Measurements from ENCODE around the gene GOLGA6L2. TPM values are rescaled to one million over a fixed set of nuclear protein-coding genes. Genes with fewer than 3 reads are reported as not detected.
"Not testable (repeated sequence)": the region's sequence is repeated elsewhere in the genome, so short reads cannot be mapped to it uniquely, and the experiment has no call there.

GOLGA6L2 gene
- total and polyA plus RNA-seq, 5 experiments from 2014 or later, result not detected

- peaks cover 0 to 15% (median 5%) of the 10 kb centered on the region in 5 donors for H3K27me3 Mint-ChIP-seq
- DNase-seq, result no peak
- no peaks in the 10 kb centered on the region for H3K36me3 Mint-ChIP-seq
- no peak overlapping the region for H3K4me3 Mint-ChIP-seq
- peaks cover 0 to 2% (median 0%) of the 10 kb centered on the region in 4 donors for H3K4me1 Mint-ChIP-seq
- H3K27ac Mint-ChIP-seq, result no peak overlapping the region
- POLR2A ChIA-PET, result no interaction called here
- ATAC-seq, result no peak
- peaks cover 0 to 6% (median 0%) of the 10 kb centered on the region in 9 donors for H3K9me3 Mint-ChIP-seq
These were observed 5.8 kb downstream of the GOLGA6L2 start for GRCh38 chr15:23441204-23441603.

- POLR2A ChIA-PET, result no interaction called here
- ATAC-seq, result no peak
- DNase-seq, result no peak
- Mint-ChIP-seq H3K4me1 (peaks cover 0 to 2% (median 0%) of the 10 kb centered on the region in 4 donors), H3K36me3 (no peaks in the 10 kb centered on the region), H3K4me3 (no peak overlapping the region), H3K27me3 (peaks cover 0 to 15% (median 5%) of the 10 kb centered on the region in 5 donors), H3K9me3 (peaks cover 0 to 6% (median 0%) of the 10 kb centered on the region in 9 donors), H3K27ac (no peak overlapping the region)
These were observed 6.4 kb downstream of the GOLGA6L2 start for GRCh38 chr15:23440596-23440995.

- DNase-seq, result no peak
- H3K36me3 Mint-ChIP-seq, result no peaks in the 10 kb centered on the region
- peaks cover 0 to 6% (median 0%) of the 10 kb centered on the region in 9 donors for H3K9me3 Mint-ChIP-seq
- POLR2A ChIA-PET, result no interaction called here
- no peak overlapping the region for H3K4me3 Mint-ChIP-seq
- peaks cover 0 to 15% (median 5%) of the 10 kb centered on the region in 5 donors for H3K27me3 Mint-ChIP-seq
- peaks cover 0 to 2% (median 0%) of the 10 kb centered on the region in 4 donors for H3K4me1 Mint-ChIP-seq
- ATAC-seq, result no peak
- H3K27ac Mint-ChIP-seq, result no peak overlapping the region
These were observed 7.5 kb downstream of the GOLGA6L2 start for GRCh38 chr15:23439513-23439912.

- Mint-ChIP-seq H3K27me3 (peaks cover 0 to 15% (median 5%) of the 10 kb centered on the region in 5 donors), H3K27ac (no peak overlapping the region), H3K4me1 (peaks cover 0 to 2% (median 0%) of the 10 kb centered on the region in 4 donors), H3K36me3 (no peaks in the 10 kb centered on the region), H3K9me3 (peaks cover 0 to 6% (median 0%) of the 10 kb centered on the region in 9 donors), H3K4me3 (no peak overlapping the region)
- ATAC-seq (no peak), DNase-seq (no peak)
- POLR2A ChIA-PET, result interaction anchor here (0.6 kb wide), 1 partner anchor 22 kb away, joined by 3 read pairs; no protein-coding TSS in a partner anchor
These were observed 8.1 kb downstream of the GOLGA6L2 start for GRCh38 chr15:23438816-23439466.

GRCh38 chr15:23437673-23438072, 9.4 kb downstream of the GOLGA6L2 start:
- ATAC-seq (no peak), DNase-seq (no peak)
- Mint-ChIP-seq H3K27ac (no peak overlapping the region), H3K4me1 (no peaks in the 10 kb centered on the region), H3K36me3 (no peaks in the 10 kb centered on the region), H3K4me3 (no peak overlapping the region), H3K9me3 (peaks cover 0 to 2% (median 0%) of the 10 kb centered on the region in 9 donors), H3K27me3 (peaks cover 0 to 10% (median 4%) of the 10 kb centered on the region in 5 donors)
- POLR2A ChIA-PET, result no interaction called here

GRCh38 chr15:23437146-23437545, 9.9 kb downstream of the GOLGA6L2 start:
- Mint-ChIP-seq H3K4me1 (no peaks in the 10 kb centered on the region), H3K36me3 (no peaks in the 10 kb centered on the region), H3K4me3 (no peak overlapping the region), H3K27ac (no peak overlapping the region), H3K9me3 (peaks cover 0 to 2% (median 0%) of the 10 kb centered on the region in 9 donors), H3K27me3 (peaks cover 0 to 4% (median 0%) of the 10 kb centered on the region in 5 donors)
- POLR2A ChIA-PET, result no interaction called here
- ATAC-seq, result no peak
- no peak for DNase-seq

- DNase-seq, result no peak
- no peaks in the 10 kb centered on the region for H3K27me3 Mint-ChIP-seq
- no peaks in the 10 kb centered on the region for H3K36me3 Mint-ChIP-seq
- H3K4me1 Mint-ChIP-seq, result no peaks in the 10 kb centered on the region
- no peak overlapping the region for H3K27ac Mint-ChIP-seq
- POLR2A ChIA-PET, result no interaction called here
- peaks cover 0 to 2% (median 0%) of the 10 kb centered on the region in 9 donors for H3K9me3 Mint-ChIP-seq
- H3K4me3 Mint-ChIP-seq, result no peak overlapping the region
- ATAC-seq, result no peak
These were observed 10.6 kb downstream of the GOLGA6L2 start for GRCh38 chr15:23436421-23436820.

GRCh38 chr15:23434699-23435098, 12.3 kb downstream of the GOLGA6L2 start:
- H3K27me3 Mint-ChIP-seq, H3K4me3 Mint-ChIP-seq, ATAC-seq, H3K9me3 Mint-ChIP-seq, H3K27ac Mint-ChIP-seq, DNase-seq, H3K4me1 Mint-ChIP-seq, POLR2A ChIA-PET, H3K36me3 Mint-ChIP-seq: not testable (repeated sequence)

GRCh38 chr15:23425327-23425726, 21.7 kb downstream of the GOLGA6L2 start:
- ATAC-seq, H3K36me3 Mint-ChIP-seq, H3K9me3 Mint-ChIP-seq, H3K4me1 Mint-ChIP-seq, H3K27me3 Mint-ChIP-seq, DNase-seq, H3K27ac Mint-ChIP-seq, POLR2A ChIA-PET, H3K4me3 Mint-ChIP-seq: not testable (repeated sequence)

GRCh38 chr15:23424111-23424904, 22.7 kb downstream of the GOLGA6L2 start:
- POLR2A ChIA-PET, result no interaction called here
- H3K36me3 Mint-ChIP-seq, result no peaks in the 10 kb centered on the region
- H3K9me3 Mint-ChIP-seq, result no peaks in the 10 kb centered on the region
- peaks cover 0 to 4% (median 2%) of the 10 kb centered on the region in 5 donors for H3K27me3 Mint-ChIP-seq
- DNase-seq (no peak), ATAC-seq (no peak)
- H3K4me1 Mint-ChIP-seq, result no peaks in the 10 kb centered on the region
- H3K27ac Mint-ChIP-seq, result no peak overlapping the region
- H3K4me3 Mint-ChIP-seq, result no peak overlapping the region

- peaks cover 0 to 4% (median 2%) of the 10 kb centered on the region in 5 donors for H3K27me3 Mint-ChIP-seq
- no peak overlapping the region for H3K4me3 Mint-ChIP-seq
- no peaks in the 10 kb centered on the region for H3K36me3 Mint-ChIP-seq
- DNase-seq (no peak), ATAC-seq (no peak)
- POLR2A ChIA-PET, result no interaction called here
- no peak overlapping the region for H3K27ac Mint-ChIP-seq
- H3K9me3 Mint-ChIP-seq, result no peaks in the 10 kb centered on the region
- H3K4me1 Mint-ChIP-seq, result no peaks in the 10 kb centered on the region
These were observed 23.9 kb downstream of the GOLGA6L2 start for GRCh38 chr15:23422946-23423708.

- POLR2A ChIA-PET, result no interaction called here
- H3K9me3 Mint-ChIP-seq, result no peaks in the 10 kb centered on the region
- H3K27ac Mint-ChIP-seq, result no peak overlapping the region
- H3K4me3 Mint-ChIP-seq, result no peak overlapping the region
- ATAC-seq (no peak), DNase-seq (no peak)
- peaks cover 0 to 4% (median 2%) of the 10 kb centered on the region in 5 donors for H3K27me3 Mint-ChIP-seq
- H3K36me3 Mint-ChIP-seq, result no peaks in the 10 kb centered on the region
- no peaks in the 10 kb centered on the region for H3K4me1 Mint-ChIP-seq
These were observed 24.7 kb downstream of the GOLGA6L2 start for GRCh38 chr15:23422099-23422945.
